GF-D8 (cell line): ENCODE data around the gene CFAP97D2.

Experiments used
- DNase-seq: peaks from one replicate; lab custom pipeline; 2025; lab: John Stamatoyannopoulos, UW

CFAP97D2 gene

GRCh38 chr13:114269281-114269770 is 90.3 kb downstream of the CFAP97D2 start:
- DNase-seq: no peak
